Tibial nerve (tissue), 4 donors: ENCODE data around the gene TRO. TPM values are rescaled to one million over a fixed set of nuclear protein-coding genes. Genes with fewer than 3 reads are reported as not detected.

Experiments
- DNase-seq, 2 donors: peaks; one replicate each; pipeline ENCODE4 v3.0.0-alpha.2; 2019; ENCODE audit warnings: low spot score in 2 of 2
- H3K27ac ChIP-seq, 4 donors: fragments of 200-600 bp; sonication (generic) in 3 of 4; one replicate each; pipeline ENCODE4 v1.5.1; 2017 to 2019; ENCODE audit warnings: mild to moderate bottlenecking in 1 of 4
- H3K27me3 ChIP-seq, 2 donors: fragments of 200-600 bp; sonication (generic) in 1 of 2; one replicate each; pipeline versions ENCODE4 v1.5.1 to v1.6.0; 2017 to 2019
- H3K36me3 ChIP-seq, 3 donors: fragments of 200-600 bp; sonication (generic); one replicate each; pipeline ENCODE4 v1.5.1; 2018 to 2019
- H3K4me1 ChIP-seq, 4 donors: fragments of 200-600 bp; sonication (generic) in 3 of 4; one replicate each; pipeline ENCODE4 v1.5.1; 2017 to 2019
- H3K4me3 ChIP-seq, 4 donors: fragments of 200-600 bp; sonication (generic) in 3 of 4; one replicate each; pipeline ENCODE4 v1.5.1; 2017 to 2019; ENCODE audit warnings: mild to moderate bottlenecking in 1 of 4, moderate library complexity in 1 of 4
- H3K9me3 ChIP-seq, 4 donors: fragments of 200-600 bp; sonication (generic) in 3 of 4; one replicate each; pipeline ENCODE4 v1.5.1; 2017 to 2019
- CTCF ChIP-seq, 5 experiments: fragments of 200-600 bp in 3 of 5; fragments of 450-650 bp in 2 of 5; sonication (generic) in 3 of 5; IDR thresholded peaks; one replicate each; pipeline ENCODE4 v1.5.1; 2016 to 2019; ENCODE audit warnings: antibody characterized with exemption in 5 of 5, mild to moderate bottlenecking in 3 of 5, moderate library complexity in 2 of 5
- EP300 ChIP-seq, 2 donors: sonication (generic); formaldehyde crosslinking; IDR thresholded peaks; one replicate each; pipeline ENCODE4 v1.6.1; 2017; ENCODE audit warnings: antibody characterized with exemption in 2 of 2, mild to moderate bottlenecking in 1 of 2
- POLR2A ChIP-seq, 2 donors: fragments of 450-650 bp; IDR thresholded peaks; one replicate each; pipeline ENCODE4 v1.6.1; 2017; ENCODE audit warnings: antibody characterized with exemption in 2 of 2, mild to moderate bottlenecking in 2 of 2, moderate library complexity in 2 of 2
- WGBS, 2 donors: methylation state at CpG; one replicate each; pipeline ENCODE4 v1.1.5; 2018; 5-methylcytosine and 5-hydroxymethylcytosine counted together
- total RNA-seq, 4 donors: library from RNA; depleted of rRNA; stranded (reverse); fragments of >200 nt; gene quantifications; one replicate each; pipeline ENCODE4 v1.1.0, GENCODE V29; 2016

TRO gene
- total RNA-seq, 4 donors from 2014 or later: 14.4 to 21.0 (median 17.9) TPM

GRCh38 chrX:54928876-54929275 is 8.3 kb downstream of the TRO start:
- H3K27me3 ChIP-seq: no peaks in the 10 kb centered on the region
- no peak overlapping the region for H3K27ac ChIP-seq
- no peak for TF ChIP-seq POLR2A (IDR thresholded peaks at IDR 0.05)
- TF ChIP-seq CTCF (IDR thresholded peaks at IDR 0.05): no peak
- TF ChIP-seq EP300 (IDR thresholded peaks at IDR 0.05): no peak
- 88 to 92% methylated on average over 1 to 3 of the region's 3 CpGs for whole genome bisulfite sequencing, 2 donors
- no peaks in the 10 kb centered on the region for H3K4me1 ChIP-seq
- H3K4me3 ChIP-seq: no peak overlapping the region
- H3K36me3 ChIP-seq: peaks cover 0 to 56% (median 2%) of the 10 kb centered on the region in 3 donors
- no peaks in the 10 kb centered on the region for H3K9me3 ChIP-seq
- no peak for DNase-seq

- Histone ChIP-seq H3K27me3 (no peaks in the 10 kb centered on the region), H3K9me3 (no peaks in the 10 kb centered on the region), H3K36me3 (peaks cover 0 to 56% (median 2%) of the 10 kb centered on the region in 3 donors), H3K4me1 (no peaks in the 10 kb centered on the region), H3K27ac (no peak overlapping the region), H3K4me3 (no peak overlapping the region)
- DNase-seq: no peak
- TF ChIP-seq CTCF (IDR thresholded peaks at IDR 0.05) (no peak), EP300 (IDR thresholded peaks at IDR 0.05) (no peak), POLR2A (IDR thresholded peaks at IDR 0.05) (no peak)
- WGBS, 2 donors: 90 to 100% methylated on average over 3 to 6 of the region's 17 CpGs
These were observed 9.8 kb downstream of the TRO start for GRCh38 chrX:54930291-54931049.

GRCh38 chrX:54931107-54931506 is 10.5 kb downstream of the TRO start:
- Histone ChIP-seq H3K27ac (no peak overlapping the region), H3K36me3 (peaks cover 0 to 55% (median 2%) of the 10 kb centered on the region in 3 donors), H3K9me3 (no peaks in the 10 kb centered on the region), H3K4me1 (no peaks in the 10 kb centered on the region), H3K4me3 (no peak overlapping the region), H3K27me3 (no peaks in the 10 kb centered on the region)
- DNase-seq: no peak
- TF ChIP-seq EP300 (IDR thresholded peaks at IDR 0.05) (no peak), POLR2A (IDR thresholded peaks at IDR 0.05) (no peak), CTCF (IDR thresholded peaks at IDR 0.05) (no peak)
- WGBS, 2 donors: 59 to 92% methylated on average over 2 of the region's 2 CpGs

- no peaks in the 10 kb centered on the region for H3K9me3 ChIP-seq
- DNase-seq: no peak
- WGBS, 2 donors: 80 to 94% methylated on average over 7 to 10 of the region's 10 CpGs
- H3K36me3 ChIP-seq: peaks cover 0 to 35% (median 2%) of the 10 kb centered on the region in 3 donors
- H3K4me3 ChIP-seq: no peak overlapping the region
- no peaks in the 10 kb centered on the region for H3K27me3 ChIP-seq
- H3K27ac ChIP-seq: no peak overlapping the region
- H3K4me1 ChIP-seq: no peaks in the 10 kb centered on the region
- TF ChIP-seq EP300 (IDR thresholded peaks at IDR 0.05) (no peak), CTCF (IDR thresholded peaks at IDR 0.05) (no peak), POLR2A (IDR thresholded peaks at IDR 0.05) (no peak)
These were observed 12.7 kb downstream of the TRO start for GRCh38 chrX:54933150-54933826.

GRCh38 chrX:54934058-54934457 is 13.4 kb downstream of the TRO start:
- DNase-seq: no peak
- Histone ChIP-seq H3K27ac (no peak overlapping the region), H3K9me3 (no peaks in the 10 kb centered on the region), H3K27me3 (no peaks in the 10 kb centered on the region), H3K4me3 (no peak overlapping the region), H3K36me3 (peaks cover 0 to 27% (median 0%) of the 10 kb centered on the region in 3 donors), H3K4me1 (no peaks in the 10 kb centered on the region)
- no peak for TF ChIP-seq CTCF (IDR thresholded peaks at IDR 0.05)
- no peak for TF ChIP-seq POLR2A (IDR thresholded peaks at IDR 0.05)
- WGBS, 2 donors: 70 to 74% methylated on average over 6 of the region's 6 CpGs
